SJCRH30 (cell line): ENCODE results near the gene PAGE4. TPM values are rescaled to one million over a fixed set of nuclear protein-coding genes. Genes with fewer than 3 reads are reported as not detected.

Experiments
- DNase-seq, 2 experiments: peaks; one replicate each; pipeline ENCODE4 v3.0.0-alpha.2; 2015 to 2020
- H3K27ac ChIP-seq: fragments of 250-450 bp; sonication (Bioruptor Pico); 2 replicates; pipeline ENCODE4 v1.5.1; 2020; ENCODE audit warnings: mild to moderate bottlenecking, moderate library complexity
- H3K27me3 ChIP-seq: fragments of 250-450 bp; sonication (Bioruptor Pico); 2 replicates; pipeline ENCODE4 v1.5.1; 2020; ENCODE audit warnings: mild to moderate bottlenecking, moderate library complexity
- H3K36me3 ChIP-seq: fragments of 250-450 bp; sonication (Bioruptor Pico); 2 replicates; pipeline ENCODE4 v1.5.1; 2020; ENCODE audit warnings: mild to moderate bottlenecking, moderate library complexity
- H3K4me1 ChIP-seq: fragments of 250-450 bp; sonication (Bioruptor Pico); 2 replicates; pipeline ENCODE4 v1.5.1; 2020; ENCODE audit warnings: mild to moderate bottlenecking, moderate library complexity
- H3K4me3 ChIP-seq: fragments of 250-450 bp; sonication (Bioruptor Pico); 2 replicates; pipeline ENCODE4 v1.5.1; 2020; ENCODE audit warnings: mild to moderate bottlenecking, moderate library complexity
- H3K9me3 ChIP-seq: fragments of 250-450 bp; sonication (Bioruptor Pico); replicated peaks from 2 replicates; pipeline ENCODE4 v1.5.1; 2020; ENCODE audit warnings: mild to moderate bottlenecking, moderate library complexity
- total RNA-seq: library from RNA; depleted of rRNA; stranded (reverse); fragments of >200 nt; shearing (Covaris generic); gene quantifications from 2 replicates; pipeline ENCODE4 v1.2.3, GENCODE V29; 2014; rRNA removed

PAGE4 gene, protein sequence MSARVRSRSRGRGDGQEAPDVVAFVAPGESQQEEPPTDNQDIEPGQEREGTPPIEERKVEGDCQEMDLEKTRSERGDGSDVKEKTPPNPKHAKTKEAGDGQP
- not detected in 2 replicates for total RNA-seq

DNA sequence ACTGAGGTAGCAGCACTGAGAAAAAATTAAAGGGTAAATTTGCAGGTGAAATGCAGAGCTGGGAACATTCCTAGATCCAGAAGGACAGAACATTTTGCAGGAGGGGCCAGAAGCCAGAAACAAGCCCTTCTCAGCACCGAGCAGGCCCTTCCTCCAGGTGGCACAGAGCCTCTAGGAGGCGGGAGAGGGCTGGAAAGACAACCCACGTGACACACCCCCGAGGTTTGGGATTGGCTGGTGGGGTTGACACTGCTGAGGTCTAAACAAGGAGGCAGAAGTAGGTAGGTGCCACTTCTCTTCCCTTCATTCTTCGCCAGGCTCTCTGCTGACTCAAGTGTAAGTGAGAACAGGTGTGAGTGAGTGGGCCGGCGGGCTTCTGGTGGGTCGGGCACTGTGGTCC lies at the start of gene PAGE4:
Gene PAGE4 (plus strand): TSS at position 288 of the 400 bp plus-strand sequence. CDS start 1,126 bp downstream, outside the sequence.
- Histone ChIP-seq H3K36me3 (no peaks in the 10 kb centered on the region), H3K27me3 (no peaks in the 10 kb centered on the region), H3K4me3 (no peak within 1 kb of the TSS), H3K4me1 (no peaks in the 10 kb centered on the region), H3K9me3 (no peaks in the 10 kb centered on the region), H3K27ac (no peak within 1 kb of the TSS)
- DNase-seq = no peak

DNA sequence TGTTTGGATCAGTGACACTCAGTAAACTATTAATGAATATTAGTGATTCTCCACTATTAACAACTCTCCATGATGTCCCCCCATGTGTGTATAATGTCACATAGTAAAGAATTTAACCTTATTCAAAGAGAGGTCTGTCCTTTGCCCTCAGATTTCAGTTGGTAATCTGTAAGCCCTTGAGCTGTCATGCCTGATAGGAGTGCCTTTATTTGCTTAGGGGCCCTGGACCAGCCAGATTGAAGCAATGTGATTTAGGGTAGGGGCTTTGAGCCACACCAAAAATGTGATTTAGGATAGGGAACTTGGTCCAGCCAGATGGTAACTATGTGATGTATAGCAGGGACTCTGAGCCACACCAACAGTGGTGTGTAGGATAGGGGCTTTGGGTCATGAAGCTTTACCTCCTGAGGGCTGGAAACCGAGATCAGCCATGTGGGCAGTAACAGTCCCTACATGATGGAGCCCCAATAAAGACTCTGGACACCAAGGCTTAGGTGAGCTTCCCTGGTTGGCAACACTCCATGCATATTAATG lies 44.3 kb upstream of the PAGE4 start:
- no peak for DNase-seq
- Histone ChIP-seq H3K36me3 (no peaks in the 10 kb centered on the region), H3K27ac (no peak overlapping the region), H3K27me3 (no peaks in the 10 kb centered on the region), H3K4me3 (no peak overlapping the region), H3K4me1 (no peaks in the 10 kb centered on the region), H3K9me3 (no peaks in the 10 kb centered on the region)

DNA sequence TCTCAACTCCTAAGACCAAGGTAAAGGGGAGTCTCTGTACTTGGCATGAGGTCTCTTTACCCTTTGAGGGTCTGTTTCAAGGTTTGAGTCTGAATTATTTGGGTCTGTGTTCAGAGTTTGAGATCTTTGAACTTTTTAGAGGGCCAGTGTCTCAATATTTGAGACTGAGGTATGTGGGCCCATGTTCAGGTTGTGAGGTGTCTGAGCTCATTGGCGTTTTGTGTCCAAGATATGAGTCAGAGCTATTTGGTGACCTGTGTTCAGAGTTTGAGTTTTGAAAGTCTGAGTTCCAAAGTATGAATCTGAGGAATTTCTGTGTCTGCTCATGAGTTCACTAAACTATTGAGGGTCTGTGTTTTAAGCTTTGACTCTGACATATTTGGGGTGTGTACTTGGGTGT lies 36.7 kb upstream of the PAGE4 start:
- no peaks in the 10 kb centered on the region for H3K4me1 ChIP-seq
- no peaks in the 10 kb centered on the region for H3K27me3 ChIP-seq
- no peak overlapping the region for H3K27ac ChIP-seq
- no peaks in the 10 kb centered on the region for H3K36me3 ChIP-seq
- H3K9me3 ChIP-seq = no peaks in the 10 kb centered on the region
- no peak for DNase-seq
- no peak overlapping the region for H3K4me3 ChIP-seq

DNA sequence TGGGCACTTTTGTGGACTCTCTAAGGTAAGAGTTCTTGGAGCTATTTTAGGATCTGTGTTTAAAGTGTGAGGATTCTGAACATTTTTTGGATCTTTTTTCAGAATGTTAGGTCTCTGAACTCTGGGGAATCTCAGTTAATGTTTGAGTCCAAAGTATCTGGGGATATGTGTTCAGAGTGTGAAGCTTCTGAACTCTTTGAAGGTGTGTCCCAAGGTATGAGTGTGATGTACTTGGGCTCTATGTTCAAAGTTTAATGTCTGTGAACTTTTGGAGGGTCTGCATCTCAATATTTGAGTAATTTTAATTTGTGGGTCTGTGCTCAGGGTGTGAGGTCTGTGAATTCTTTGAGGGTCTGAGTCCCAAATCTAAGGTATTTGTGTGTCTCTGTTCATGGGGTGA lies 35.4 kb upstream of the PAGE4 start:
- Histone ChIP-seq H3K36me3 (no peaks in the 10 kb centered on the region), H3K4me3 (no peak overlapping the region)
- no peak for DNase-seq

DNA sequence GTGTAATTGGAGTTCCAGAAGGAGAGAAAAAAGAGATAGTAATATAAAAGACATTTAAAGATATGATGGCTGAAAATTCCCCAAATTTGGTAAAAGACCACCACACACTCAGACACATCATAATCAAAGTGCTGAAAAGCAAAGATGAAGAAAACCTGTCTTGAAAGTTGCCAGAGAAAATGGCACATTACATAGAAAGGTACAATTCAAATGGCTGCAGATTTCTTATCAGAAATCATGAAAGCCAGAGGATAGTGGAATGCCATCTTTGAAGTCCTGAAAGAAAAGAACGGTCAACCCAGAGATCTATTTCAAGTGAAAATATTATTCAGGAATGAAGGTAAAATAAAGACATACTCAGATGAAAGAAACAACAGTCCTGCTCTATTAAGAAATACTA lies 29.3 kb upstream of the PAGE4 start:
- Histone ChIP-seq H3K36me3 (no peaks in the 10 kb centered on the region), H3K27me3 (no peaks in the 10 kb centered on the region), H3K4me1 (no peaks in the 10 kb centered on the region), H3K9me3 (no peaks in the 10 kb centered on the region), H3K27ac (no peak overlapping the region), H3K4me3 (no peak overlapping the region)
- DNase-seq = no peak

More for the DNA sequence above, 35.4 kb upstream of the PAGE4 start:
- Histone ChIP-seq H3K9me3 (no peaks in the 10 kb centered on the region), H3K27ac (no peak overlapping the region), H3K27me3 (no peaks in the 10 kb centered on the region), H3K4me1 (no peaks in the 10 kb centered on the region)

DNA sequence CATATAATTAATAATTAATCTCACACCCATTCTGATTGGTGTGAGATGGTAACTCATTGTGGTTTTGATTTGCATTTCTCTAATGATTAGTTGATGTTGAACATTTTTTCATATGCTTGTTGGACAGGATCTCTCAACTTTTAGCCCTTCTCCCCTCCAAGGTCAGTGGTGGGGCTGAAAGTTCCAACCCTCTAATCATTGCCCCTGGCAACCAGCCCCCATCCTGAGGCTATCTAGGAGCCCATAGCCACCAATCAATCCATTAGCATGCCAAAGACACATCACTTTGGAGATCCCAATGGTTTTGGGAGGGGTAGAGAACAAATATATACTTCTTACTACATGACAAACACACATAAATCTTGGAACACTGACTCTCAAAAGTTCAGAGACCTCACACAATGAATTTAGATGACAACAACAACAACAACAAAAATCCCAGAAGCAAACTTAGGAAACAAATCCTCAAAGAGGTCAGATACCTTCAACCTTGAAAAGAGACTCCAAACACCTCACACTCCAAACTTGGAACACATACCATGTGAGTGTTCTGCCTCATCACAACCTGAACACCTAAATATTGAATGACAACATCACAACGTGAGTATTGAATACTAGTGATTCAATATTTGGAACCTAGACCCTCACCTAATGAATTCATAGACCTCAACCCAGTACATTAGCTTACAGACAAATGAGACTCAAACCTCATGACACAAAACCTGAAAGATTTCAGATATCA lies 19.0 kb upstream of the PAGE4 start:
- DNase-seq = no peak
- Histone ChIP-seq H3K4me1 (no peaks in the 10 kb centered on the region), H3K36me3 (no peaks in the 10 kb centered on the region), H3K9me3 (no peaks in the 10 kb centered on the region), H3K27ac (no peak overlapping the region), H3K4me3 (no peak overlapping the region), H3K27me3 (no peaks in the 10 kb centered on the region)

DNA sequence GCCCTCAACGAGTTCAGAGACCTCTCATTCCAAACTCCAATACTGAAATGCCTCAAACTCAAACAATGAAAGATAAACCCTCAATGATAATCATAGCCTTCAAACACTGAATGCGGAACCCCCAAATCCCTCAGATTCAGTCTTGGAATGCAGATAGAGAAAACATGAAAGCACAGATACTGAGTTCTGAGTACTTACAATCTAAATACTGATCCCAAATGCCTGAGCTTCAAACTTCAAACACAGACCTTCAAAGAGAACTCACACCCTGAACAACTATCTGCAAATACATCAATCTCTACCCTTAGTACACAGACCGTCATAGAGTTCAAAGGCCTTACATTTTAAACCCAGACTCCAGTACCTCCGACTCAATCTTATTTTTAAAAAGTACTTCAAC lies 16.9 kb upstream of the PAGE4 start:
- Histone ChIP-seq H3K4me1 (no peaks in the 10 kb centered on the region), H3K27me3 (no peaks in the 10 kb centered on the region), H3K4me3 (no peak overlapping the region), H3K36me3 (no peaks in the 10 kb centered on the region), H3K27ac (no peak overlapping the region), H3K9me3 (no peaks in the 10 kb centered on the region)
- no peak for DNase-seq

DNA sequence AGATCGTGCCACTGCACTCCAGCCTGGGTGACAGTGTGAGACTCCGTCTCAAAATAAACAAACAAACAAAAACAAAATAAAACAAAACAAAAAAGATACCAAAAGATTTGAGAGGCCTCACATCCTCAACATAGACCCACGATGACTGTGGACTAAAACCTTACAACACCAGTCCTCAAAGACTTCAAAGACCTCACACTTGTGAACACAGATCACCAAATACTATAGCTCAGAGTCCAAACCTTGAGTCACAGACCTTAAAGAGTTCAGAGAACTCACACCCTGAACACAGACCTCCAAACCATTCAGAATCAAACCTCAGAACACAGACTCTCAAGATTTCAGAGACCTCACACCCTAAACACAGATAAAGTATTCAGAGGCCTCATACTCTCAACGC lies 12.7 kb upstream of the PAGE4 start:
- Histone ChIP-seq H3K4me3 (no peak overlapping the region), H3K27ac (no peak overlapping the region), H3K27me3 (no peaks in the 10 kb centered on the region), H3K9me3 (no peaks in the 10 kb centered on the region), H3K36me3 (no peaks in the 10 kb centered on the region), H3K4me1 (no peaks in the 10 kb centered on the region)
- DNase-seq = no peak

DNA sequence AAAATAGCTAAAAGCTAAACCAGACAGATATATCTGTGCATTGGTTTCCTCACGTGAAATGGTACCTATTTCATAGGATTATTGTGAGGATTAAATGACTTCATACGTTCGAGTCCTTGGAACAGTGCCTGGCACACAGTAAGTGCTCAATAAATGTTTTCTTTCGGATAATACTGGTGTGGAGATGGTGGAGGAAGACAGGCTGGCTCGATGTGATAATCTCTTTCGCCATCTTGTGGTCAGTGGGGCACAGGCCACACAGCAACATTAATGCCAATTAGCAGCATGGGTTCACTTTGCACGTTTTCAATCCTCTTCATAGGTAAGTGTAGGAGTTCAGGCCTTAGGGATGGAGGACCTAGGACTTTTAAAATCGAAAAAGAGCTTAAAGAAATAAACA lies 9.3 kb downstream of the PAGE4 start:
- H3K4me3 ChIP-seq = no peak overlapping the region
- no peaks in the 10 kb centered on the region for H3K4me1 ChIP-seq
- H3K36me3 ChIP-seq = no peaks in the 10 kb centered on the region
- no peak overlapping the region for H3K27ac ChIP-seq
- no peaks in the 10 kb centered on the region for H3K27me3 ChIP-seq
- DNase-seq = peak in 1 of 2 experiments; percentile 40
- no peaks in the 10 kb centered on the region for H3K9me3 ChIP-seq

DNA sequence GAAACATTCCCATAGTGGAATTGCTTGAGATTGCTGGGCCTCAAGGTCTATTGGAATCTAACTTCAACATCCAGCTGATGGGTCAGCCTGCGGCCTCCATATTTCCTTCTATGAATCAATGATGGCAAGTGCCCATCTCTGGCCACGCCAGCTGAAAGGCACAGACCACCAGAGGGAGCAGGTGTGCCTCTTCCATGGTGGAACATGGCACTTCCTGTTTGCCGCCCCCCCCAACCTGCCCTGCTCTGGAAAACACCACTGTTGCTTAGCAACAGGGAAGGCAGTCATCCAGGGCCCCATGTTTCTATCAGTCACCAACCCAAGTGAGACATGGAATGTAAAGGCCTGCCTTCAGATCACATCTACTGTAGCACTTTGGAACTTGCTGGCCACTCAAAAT lies 11.6 kb downstream of the PAGE4 start:
- no peaks in the 10 kb centered on the region for H3K4me1 ChIP-seq
- no peak overlapping the region for H3K4me3 ChIP-seq
- peak; percentile 60 to 62 for DNase-seq
- H3K9me3 ChIP-seq = no peaks in the 10 kb centered on the region
- no peak overlapping the region for H3K27ac ChIP-seq
- no peaks in the 10 kb centered on the region for H3K27me3 ChIP-seq
- no peaks in the 10 kb centered on the region for H3K36me3 ChIP-seq

DNA sequence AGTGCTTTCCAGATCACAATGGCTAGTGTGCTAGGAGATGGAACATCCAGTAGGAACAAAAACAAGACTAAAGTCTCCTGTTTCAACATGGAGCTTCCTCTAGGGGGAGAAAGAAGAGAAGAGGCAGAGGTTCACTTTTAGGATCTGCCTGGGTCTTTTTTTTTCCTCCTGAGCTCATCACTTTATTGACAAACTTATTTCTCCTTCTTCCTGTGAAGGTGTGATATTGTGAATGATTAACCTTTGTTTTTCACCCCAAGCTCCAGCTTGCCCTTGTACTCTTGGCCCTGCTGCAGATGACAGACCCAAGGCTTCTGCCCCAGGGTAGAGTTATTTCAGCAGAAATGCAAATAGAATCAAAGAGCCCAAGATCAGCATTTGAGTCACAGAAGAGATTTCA lies 13.5 kb downstream of the PAGE4 start:
- Histone ChIP-seq H3K27me3 (no peaks in the 10 kb centered on the region), H3K4me1 (no peaks in the 10 kb centered on the region), H3K36me3 (no peaks in the 10 kb centered on the region), H3K9me3 (no peaks in the 10 kb centered on the region), H3K4me3 (no peak overlapping the region), H3K27ac (no peak overlapping the region)
- DNase-seq = no peak

DNA sequence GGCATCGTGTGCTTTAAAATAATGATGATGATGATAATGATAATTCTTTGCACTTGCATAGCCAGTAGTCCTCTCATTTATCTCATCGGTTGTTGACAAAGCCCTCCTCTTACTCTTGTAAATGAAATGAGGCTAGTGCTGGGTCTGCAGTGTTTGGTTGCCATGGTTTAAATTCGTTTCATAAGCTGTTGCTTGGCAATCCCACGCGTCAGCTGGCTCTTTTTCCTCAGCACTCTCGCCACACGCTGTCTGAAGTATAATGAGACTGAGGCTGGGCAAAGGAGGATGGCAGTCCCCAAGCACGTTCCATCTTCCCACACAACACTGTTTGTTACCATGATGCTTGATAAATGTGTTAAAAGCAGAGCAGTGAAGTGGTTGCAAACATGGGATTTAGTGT lies 15.5 kb downstream of the PAGE4 start:
- no peak for DNase-seq
- Histone ChIP-seq H3K36me3 (no peaks in the 10 kb centered on the region), H3K4me3 (no peak overlapping the region), H3K4me1 (no peaks in the 10 kb centered on the region), H3K9me3 (no peaks in the 10 kb centered on the region), H3K27ac (no peak overlapping the region), H3K27me3 (no peaks in the 10 kb centered on the region)

DNA sequence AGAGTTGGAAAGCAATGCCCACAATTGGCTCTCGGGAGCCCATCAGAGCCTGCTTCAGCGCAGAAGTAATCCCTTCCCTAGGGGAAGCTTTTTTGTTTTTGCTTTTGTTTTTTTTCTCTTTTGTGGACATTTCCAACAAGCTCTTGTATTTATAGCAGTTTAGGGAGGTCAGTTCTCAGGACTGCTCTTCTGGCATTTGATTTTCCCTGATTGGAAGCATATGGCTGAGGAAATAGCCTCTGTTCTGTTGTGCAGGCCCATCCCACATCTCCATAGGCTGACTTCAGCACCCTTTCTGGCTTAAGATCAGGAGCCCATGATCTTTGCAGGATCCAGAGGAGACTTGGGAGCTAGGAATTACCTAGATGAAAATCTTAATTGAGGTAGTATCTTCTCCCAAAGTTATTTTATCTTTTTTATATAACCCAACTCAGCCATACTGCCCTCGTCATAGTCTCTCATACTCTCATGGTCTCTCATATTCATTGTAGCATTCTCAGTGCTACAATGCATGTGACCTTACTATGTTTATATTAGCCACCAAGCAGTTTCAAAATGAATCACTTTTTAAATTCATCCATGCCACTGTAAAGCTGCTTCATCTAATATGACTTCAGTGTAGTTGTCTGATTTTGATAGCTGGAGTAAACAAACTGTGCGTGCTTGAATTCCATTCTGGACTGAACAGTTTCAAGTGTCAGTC lies 16.7 kb downstream of the PAGE4 start:
- Histone ChIP-seq H3K4me3 (no peak overlapping the region), H3K9me3 (no peaks in the 10 kb centered on the region), H3K36me3 (no peaks in the 10 kb centered on the region), H3K27ac (no peak overlapping the region), H3K4me1 (no peaks in the 10 kb centered on the region), H3K27me3 (no peaks in the 10 kb centered on the region)
- DNase-seq = no peak

DNA sequence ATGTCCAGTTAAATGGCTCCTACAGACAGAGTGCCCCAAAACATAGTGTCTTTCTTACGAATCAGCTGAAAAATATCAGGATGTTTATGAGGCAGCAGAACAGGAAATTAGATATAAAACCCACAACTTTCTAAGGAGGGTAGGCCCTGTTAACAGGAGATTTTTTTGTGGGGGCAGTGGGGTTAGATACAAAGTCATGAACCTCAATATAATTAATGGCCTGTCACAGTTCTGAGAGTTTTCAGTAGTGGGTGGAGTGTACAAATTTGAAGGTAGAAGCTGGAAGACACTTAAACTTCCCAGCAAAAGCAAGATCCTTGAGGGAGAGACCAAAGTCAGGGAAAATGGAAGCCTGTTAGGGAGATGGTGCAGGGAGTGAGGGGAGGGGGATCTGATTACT lies 17.4 kb downstream of the PAGE4 start:
- Histone ChIP-seq H3K27ac (no peak overlapping the region), H3K4me3 (no peak overlapping the region), H3K36me3 (no peaks in the 10 kb centered on the region), H3K9me3 (no peaks in the 10 kb centered on the region), H3K4me1 (no peaks in the 10 kb centered on the region), H3K27me3 (no peaks in the 10 kb centered on the region)
- no peak for DNase-seq

DNA sequence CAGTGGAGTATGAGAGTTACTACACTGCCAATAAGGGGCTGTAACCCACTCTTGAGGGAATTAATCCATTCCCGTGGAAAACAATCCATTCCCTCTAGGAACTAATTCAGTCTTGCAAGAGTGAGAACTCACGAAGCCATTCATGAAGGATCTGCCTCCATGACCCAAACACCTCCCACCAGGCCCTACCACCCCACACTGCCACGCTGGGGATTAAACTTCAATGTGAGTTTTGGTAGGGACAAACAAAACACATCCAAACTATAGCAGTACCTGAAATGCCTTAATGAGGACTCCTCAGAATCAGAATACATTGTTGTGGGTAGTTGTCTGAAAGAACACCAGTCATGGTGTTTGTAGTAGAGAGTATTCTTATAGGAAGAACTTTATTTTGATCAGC lies 19.2 kb downstream of the PAGE4 start:
- no peaks in the 10 kb centered on the region for H3K27me3 ChIP-seq
- H3K36me3 ChIP-seq = no peaks in the 10 kb centered on the region
- H3K27ac ChIP-seq = no peak overlapping the region
- no peak overlapping the region for H3K4me3 ChIP-seq
- no peak for DNase-seq
- H3K4me1 ChIP-seq = no peaks in the 10 kb centered on the region
- H3K9me3 ChIP-seq = no peaks in the 10 kb centered on the region
